ENCODE data around the gene LRRC8C.

Gene LRRC8C

GRCh38 chr1:89737985-89738510 lies 105.1 kb downstream of the LRRC8C start:
- DNase-seq = no peak

GRCh38 chr1:89739013-89739843 lies 106.3 kb downstream of the LRRC8C start:
- no peak for DNase-seq

DNA sequence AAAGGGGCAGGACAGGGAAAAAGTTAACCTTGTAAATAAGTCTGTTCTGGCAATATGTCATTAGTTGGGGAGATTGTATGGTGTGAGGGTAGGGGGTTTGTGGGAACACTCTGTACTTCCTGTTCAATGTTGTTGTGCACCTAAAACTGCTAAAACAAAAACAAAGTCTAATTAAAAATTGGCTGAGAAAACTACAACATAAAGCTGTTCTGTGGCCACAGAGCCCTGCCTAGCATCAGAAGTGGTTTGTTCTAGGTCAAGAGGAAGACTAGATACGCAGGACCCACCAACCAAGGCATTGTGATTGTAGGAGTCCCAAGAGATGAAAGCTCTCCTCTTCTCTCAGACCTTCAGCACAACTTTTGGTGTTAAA lies 106.9 kb downstream of the LRRC8C start:
- no peak for DNase-seq

DNA sequence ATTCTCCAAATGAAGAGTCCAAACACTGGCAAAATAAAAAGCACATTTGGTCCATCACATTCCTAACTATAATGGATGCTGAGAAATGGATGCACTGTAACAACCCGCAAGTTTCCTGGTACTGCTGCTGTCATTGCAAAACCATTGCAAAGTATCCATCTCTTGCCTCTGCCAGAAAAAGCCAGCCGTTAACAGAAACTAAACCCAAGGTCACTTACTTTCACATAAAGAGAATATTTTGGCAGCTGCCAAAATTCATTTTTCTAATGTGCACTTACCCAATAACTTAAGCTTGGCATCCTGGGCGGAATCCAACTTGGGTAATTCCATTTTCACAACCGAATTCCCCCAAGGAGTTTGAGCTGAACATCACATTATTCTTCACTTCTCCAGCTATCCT lies 110.9 kb downstream of the LRRC8C start:
- DNase-seq = no peak

- DNase-seq = no peak
These were observed 113.7 kb downstream of the LRRC8C start for GRCh38 chr1:89746424-89747149.

- no peak for DNase-seq
These were observed 120.8 kb downstream of the LRRC8C start for GRCh38 chr1:89753761-89754160.

DNA sequence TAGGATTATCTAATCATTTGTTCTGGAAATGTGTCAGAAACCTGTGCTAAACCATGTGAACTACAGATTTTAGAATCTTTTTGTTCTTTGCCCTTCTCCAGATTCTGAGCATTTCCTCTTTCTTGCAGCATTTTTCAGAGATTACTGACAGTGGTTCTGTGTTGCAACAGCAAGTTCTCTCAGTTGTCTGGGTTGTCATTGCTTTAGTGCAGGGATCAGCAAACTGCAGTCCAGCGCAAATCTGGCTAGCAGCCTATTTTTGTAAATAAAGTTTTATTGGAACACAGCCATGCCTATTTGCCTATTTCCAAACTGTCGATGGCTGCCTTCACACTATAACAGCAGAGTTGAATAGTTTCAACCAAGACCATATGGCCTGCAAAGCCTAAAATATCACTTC lies 121.6 kb downstream of the LRRC8C start:
- no peak for DNase-seq

DNA sequence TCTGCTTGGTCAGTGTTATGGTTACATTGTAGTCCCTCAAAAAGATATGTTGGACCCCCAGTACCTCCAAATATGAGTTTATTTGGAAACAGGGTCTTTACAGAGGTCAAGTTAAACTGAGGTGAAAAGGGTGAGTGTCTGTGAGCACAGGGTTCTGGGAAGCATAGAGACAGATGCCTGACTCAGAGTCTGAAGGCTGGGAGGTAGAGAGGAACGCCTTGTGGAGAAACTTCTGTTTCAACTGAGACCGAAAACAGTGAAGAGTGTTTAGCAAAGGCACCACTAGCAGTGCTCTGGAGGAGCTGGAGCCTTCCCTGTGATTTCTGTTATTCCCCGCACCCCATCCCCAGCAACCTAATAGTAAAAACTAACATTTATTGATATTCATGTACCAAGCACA lies 122.7 kb downstream of the LRRC8C start:
- no peak for DNase-seq

DNA sequence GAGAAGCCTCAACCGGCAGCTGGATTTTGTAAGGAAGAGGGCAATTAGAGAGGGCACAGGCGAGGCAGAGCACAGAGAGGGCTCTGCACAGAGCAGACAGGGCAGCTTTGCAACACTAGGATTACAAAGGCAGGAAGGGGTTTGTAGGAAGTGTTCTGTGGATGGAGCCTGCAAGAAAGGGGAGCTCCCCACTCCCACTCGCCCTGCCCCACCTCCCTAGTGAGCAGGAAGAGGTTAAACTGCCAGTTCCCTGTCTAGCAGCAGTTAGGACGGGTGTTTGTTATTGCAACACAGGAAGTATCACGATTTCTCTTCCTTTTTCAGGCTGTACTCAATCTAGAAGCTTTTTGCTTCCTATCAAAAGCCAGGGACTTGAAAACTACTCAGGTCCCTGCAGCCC lies 124.6 kb downstream of the LRRC8C start:
- DNase-seq = no peak

- DNase-seq = no peak
These were observed 125.2 kb downstream of the LRRC8C start for GRCh38 chr1:89758156-89758555.

- DNase-seq = no peak
These were observed 126.1 kb downstream of the LRRC8C start for GRCh38 chr1:89759036-89759435.

DNA sequence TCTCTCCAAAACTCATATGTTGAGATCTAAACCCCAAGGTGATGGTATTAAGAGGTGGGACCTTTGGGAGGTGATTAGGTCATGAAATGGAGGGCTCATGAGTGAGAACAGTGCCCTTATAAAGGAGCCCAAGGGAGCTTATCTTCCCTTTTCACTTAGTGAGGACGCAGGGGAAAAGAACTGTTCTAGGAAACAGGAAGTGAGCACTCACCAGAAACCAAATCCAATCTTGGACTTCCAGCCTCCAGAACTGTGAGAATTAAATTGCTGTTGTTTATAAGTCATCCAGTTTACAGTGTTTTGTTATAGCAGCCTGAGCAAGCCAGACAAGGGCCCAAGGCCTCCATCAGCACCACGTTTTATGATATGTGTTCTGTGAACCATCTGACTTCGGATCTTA lies 127.6 kb downstream of the LRRC8C start:
- DNase-seq = no peak

- DNase-seq = no peak
These were observed 128.4 kb downstream of the LRRC8C start for GRCh38 chr1:89761338-89761737.

GRCh38 chr1:89761901-89762300 lies 129.0 kb downstream of the LRRC8C start:
- no peak for DNase-seq

- no peak for DNase-seq
These were observed 129.5 kb downstream of the LRRC8C start for GRCh38 chr1:89762386-89762778.

DNA sequence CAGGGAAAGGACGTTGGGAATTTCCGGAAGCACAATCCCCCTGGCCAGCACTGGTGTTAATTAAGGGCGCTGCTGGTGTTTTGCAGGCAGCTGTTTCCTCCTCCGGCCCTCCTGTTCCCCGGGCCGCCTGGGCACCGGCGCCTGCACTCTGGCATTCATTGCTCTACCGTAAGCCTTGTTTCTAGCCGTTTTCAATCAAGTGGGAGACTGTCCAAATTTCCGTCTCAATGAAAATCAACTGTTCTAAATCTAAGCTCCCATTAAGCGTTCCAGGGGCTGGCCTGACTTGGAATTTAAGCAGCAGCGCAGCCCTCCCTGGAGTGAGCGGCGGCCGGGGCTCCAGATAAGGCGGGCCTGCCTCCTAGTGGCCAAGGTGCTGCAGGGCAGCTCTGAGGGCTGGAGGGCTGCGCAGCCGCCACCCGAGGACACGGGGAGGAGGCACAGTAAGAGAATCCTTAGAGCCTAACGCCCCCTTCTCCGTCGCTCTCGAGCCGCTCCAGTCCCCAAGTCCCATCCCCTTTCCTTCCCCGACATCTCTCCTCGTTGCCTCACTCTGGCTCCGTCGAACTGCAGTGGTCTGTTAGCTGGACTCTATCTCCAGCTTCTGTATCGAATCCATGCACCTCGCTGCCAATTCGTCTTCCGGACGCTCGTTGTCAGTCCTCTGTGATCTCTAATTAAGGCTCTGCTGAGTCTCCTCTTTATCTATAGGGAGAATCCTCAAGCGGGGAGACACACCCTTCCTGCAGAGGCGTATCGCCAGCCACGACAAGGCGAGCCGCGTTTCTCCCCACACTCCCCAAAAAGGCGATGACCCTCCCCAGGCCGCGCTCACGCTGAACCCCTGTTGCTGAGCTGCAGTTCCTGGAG lies 130.1 kb downstream of the LRRC8C start:
- no peak for DNase-seq

DNA sequence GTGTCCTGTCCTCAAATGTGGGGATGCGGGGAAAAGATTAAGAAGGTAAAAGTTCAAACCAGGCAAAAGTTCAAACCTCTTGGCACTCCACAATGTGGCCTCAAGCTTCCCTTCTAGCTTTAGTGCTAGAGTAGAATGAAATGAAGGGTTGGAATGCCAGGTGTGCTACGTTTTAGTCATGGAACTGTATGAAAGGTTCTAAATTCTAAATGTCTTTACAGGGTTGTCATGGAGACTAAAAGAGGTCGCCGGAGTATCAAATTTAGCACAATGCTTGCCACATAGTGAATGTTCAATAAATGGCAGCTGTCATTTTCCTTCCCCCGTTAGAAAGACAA lies 130.7 kb downstream of the LRRC8C start:
- no peak for DNase-seq

GRCh38 chr1:89765774-89766173 lies 132.9 kb downstream of the LRRC8C start:
- no peak for DNase-seq

GRCh38 chr1:89767618-89768017 lies 134.7 kb downstream of the LRRC8C start:
- no peak for DNase-seq

All from NCI-H187 treated with DMSO at 0.1 percent for 48 hours (cell line).